HT-29 (cell line): Measurements from ENCODE around the gene RARRES2. TPM values are rescaled to one million over a fixed set of nuclear protein-coding genes. Genes with fewer than 3 reads are reported as not detected.
"Not testable (repeated sequence)": the region's sequence is repeated elsewhere in the genome, so short reads cannot be mapped to it uniquely, and the experiment has no call there.

Source experiments
- DNase-seq: peaks from one replicate; pipeline ENCODE4 v3.0.0-alpha.2; 2015; ENCODE audit warnings: low spot score
- total RNA-seq: library from RNA; depleted of rRNA; stranded (reverse); fragments of >200 nt; shearing (Covaris generic); gene quantifications from 2 replicates; pipeline ENCODE4 v1.2.3, GENCODE V29; 2014; rRNA removed

RARRES2 gene
- total RNA-seq, 1 experiment from 2014 or later, result 10.5 TPM

DNA sequence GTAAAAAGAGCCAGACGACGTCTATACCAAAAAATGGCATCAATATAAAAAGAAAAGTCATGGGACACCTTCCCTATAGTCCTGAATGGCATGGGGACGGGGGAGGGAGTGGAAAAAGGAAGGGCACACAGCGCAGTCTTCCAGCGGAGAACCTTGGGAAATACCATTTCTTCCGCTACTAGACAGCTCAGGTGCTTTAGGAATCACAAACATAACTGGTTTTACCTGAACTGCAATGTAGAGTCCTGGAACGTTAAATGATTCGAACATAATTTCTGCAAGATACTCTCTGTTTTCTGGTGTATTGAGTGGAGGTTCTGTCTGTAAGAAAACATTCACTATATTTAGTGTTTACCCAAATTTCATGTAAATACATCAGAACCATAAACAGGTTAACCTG lies 46.4 kb downstream of the RARRES2 start:
- DNase-seq, result not testable (repeated sequence)

DNA sequence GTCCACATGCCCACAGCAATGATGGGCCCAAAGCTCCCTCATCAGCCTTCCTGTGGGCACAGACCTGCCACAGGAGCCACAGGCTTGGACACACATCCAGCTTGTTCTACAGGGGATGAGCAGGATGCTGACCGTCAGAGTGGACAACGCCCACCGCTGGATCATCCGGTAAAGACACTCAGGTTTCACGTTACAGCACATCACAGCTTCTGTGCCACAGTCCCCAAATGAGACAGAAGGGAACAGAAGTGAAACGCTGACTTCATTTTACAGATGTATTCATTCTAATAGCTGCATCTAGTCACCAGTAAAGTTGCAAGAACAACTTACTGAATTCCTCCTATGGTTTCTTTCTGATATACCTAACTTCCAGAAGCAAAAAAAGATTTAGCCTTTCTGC lies 51.1 kb downstream of the RARRES2 start:
- not testable (repeated sequence) for DNase-seq

DNA sequence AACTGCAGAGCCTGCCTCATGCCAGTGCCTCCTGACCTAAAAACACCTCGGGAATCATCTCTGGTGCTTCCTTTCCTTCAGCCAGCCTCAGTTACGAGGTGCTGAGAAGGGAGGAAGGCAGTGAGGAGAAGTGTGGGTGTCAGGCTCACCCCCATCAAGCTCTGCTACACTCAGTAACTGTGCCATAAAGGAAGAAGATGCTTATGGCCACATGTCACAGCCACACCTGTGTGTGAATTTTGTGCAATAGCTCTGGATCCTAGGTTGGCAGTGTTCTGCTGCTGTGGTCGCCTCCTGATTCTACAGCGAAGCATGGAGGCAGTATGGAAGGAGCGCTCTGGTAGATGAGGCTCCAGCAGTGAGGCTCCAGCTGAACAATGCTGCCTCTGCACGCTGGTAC lies 52.6 kb downstream of the RARRES2 start:
- not testable (repeated sequence) for DNase-seq

Other genes starting within 250 kb of the RARRES2 start
- 74.3 and 76.1 TPM in 2 replicates for gene LRRC61, start 18.3 kb downstream of the RARRES2 start, total RNA-seq
- 37.7 and 45.9 TPM in 2 replicates for gene ACTR3C, start 18.1 kb downstream of the RARRES2 start, total RNA-seq
- 420 and 443 TPM in 2 replicates for gene REPIN1, start 27.2 kb upstream of the RARRES2 start, total RNA-seq
- gene ZNF775, start 37.7 kb upstream of the RARRES2 start, total RNA-seq, result 9.9 and 10.7 TPM in 2 replicates
- not detected in 2 replicates for gene GIMAP8, start 109.0 kb upstream of the RARRES2 start, total RNA-seq
- gene GIMAP7, start 173.2 kb upstream of the RARRES2 start, total RNA-seq, result not detected in 2 replicates
- not detected in 2 replicates for gene GIMAP4, start 225.8 kb upstream of the RARRES2 start, total RNA-seq